Measurements from ENCODE around the gene PALB2.

The PALB2 gene

DNA sequence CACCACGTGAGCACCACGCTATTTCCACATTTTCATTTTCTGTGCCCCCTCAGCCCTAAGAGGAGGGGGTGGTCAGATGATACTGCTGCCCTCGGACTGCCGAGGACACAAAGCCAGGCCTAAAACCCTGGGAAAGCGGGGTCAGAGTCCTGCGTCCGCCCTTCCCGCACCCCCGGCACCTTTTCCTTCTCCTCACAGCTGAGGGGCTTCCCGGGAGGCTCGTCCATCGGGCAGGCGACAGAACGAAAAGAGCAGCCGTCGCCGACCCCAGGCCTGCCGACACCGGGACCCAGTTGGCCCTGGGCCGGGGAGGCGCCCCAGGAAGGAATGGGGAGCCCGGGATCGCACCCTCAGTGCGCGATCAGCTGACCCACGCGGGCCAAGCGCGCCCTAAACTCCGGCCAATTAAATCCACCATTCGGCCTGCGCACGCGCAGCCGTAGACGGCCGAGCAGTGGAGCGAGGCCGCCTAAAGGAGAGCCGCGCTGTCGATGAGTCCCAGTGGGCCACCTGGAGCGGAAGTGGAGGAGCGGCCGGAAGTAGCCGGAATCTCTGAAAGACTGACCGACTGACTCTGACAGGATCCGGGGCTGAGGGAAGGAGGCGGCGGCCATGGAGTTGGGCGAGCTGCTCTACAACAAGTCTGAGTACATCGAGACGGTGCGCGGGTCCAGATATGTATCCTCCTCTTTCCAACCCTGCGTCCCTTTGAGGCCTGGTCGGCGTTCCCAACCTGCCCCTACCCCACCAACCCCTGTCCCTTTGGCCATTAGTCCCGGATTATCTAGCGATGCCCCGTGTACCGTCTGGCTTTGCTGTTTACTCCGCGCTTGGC lies at the start of gene PALB2, which contains the start of gene DCTN5:
Gene PALB2 (minus strand): TSS at position 380 of the 835 bp plus-strand sequence. CDS start 153 bp downstream, at position 227.
Gene DCTN5 (plus strand): TSS at position 536 of the 835 bp plus-strand sequence. CDS start 77 bp downstream, at position 613.
- DNase-seq, result peak; percentile 96

- no peak for DNase-seq
Observed at GRCh38 chr16:23689442-23690187, 48.5 kb upstream of the PALB2 start.

- no peak for DNase-seq
Observed at GRCh38 chr16:23687034-23687808, 46.1 kb upstream of the PALB2 start.

DNA sequence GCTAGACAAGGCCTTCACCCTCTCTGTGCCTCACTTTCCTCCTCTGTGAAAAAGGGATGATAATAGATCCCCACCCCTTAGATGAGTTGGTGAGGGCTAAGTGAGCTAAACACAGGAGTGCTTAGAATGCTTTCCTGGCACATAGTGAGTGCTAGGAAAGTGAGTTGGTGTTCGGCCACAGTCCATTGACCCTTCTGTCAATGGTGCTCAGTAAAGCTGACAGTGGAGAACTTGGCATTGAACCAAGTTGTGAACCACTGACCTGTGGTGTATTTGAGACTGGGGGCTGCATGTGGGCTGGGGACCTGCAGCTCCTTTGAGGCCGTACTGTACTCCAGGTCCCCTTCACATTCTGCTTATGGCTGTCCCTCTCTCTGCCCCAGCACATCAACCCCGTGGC lies 42.4 kb upstream of the PALB2 start:
- DNase-seq, result no peak

GRCh38 chr16:23682181-23682580 lies 41.1 kb upstream of the PALB2 start:
- DNase-seq, result no peak

DNA sequence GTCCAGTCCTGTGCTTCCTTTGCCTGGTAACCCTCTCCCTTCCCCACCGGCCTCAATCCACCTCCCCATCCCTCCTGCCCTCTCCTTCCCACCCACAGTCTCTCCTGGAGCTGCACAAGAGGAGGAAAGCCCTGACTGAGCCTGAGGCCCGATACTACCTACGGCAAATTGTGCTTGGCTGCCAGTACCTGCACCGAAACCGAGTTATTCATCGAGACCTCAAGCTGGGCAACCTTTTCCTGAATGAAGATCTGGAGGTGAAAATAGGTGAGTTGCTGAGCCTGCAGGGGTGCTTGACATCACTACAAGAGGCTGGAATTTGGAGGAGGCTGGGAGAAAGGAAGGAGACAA lies 38.9 kb upstream of the PALB2 start:
- no peak for DNase-seq

DNA sequence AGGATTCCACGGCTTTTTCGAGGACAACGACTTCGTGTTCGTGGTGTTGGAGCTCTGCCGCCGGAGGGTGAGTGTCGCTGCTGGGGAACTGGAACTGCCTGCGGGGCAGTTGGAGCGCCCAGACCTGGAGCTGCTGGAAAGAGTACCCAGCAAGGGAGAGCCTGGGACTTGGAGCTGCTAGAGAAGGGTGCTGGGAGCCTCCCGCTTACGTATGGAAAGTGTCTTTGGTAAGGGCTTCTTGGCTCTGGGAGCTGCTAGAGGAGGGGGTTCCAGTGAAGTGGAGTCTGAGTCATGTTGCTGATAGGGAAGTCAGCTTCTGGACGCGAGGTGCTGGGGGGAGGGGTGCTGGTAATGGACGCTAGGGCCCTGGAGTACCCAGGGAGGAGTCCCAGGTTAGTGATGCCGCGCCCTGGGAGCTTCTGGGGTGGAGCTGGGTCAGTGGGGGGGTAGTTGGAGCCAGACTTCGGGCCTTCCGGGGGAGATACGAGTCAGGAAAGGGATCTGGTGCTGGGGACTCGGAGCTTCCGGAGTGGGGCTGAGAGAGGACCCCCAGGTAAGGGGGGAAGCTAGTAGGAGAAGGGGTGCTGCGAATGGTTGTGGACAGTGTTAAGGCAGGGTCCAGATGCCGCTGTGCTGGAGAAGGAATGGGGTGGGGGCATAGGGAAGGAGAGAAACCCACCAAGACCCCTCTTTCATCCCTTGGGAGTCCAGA lies 38.3 kb upstream of the PALB2 start:
- DNase-seq, result peak; percentile 45

GRCh38 chr16:23678430-23679273 lies 37.5 kb upstream of the PALB2 start, which contains the start of gene PLK1:
Gene PLK1, plus strand, starts transcription at chr16:23678889. Its CDS starts 44 bp downstream, at chr16:23678933.
- DNase-seq, result peak; percentile 93

GRCh38 chr16:23676924-23677480 lies 35.9 kb upstream of the PALB2 start:
- no peak for DNase-seq

GRCh38 chr16:23673971-23674614 lies 33.0 kb upstream of the PALB2 start:
- no peak for DNase-seq

- DNase-seq, result peak; percentile 93
Observed at GRCh38 chr16:23670137-23670776, 29.1 kb upstream of the PALB2 start.

DNA sequence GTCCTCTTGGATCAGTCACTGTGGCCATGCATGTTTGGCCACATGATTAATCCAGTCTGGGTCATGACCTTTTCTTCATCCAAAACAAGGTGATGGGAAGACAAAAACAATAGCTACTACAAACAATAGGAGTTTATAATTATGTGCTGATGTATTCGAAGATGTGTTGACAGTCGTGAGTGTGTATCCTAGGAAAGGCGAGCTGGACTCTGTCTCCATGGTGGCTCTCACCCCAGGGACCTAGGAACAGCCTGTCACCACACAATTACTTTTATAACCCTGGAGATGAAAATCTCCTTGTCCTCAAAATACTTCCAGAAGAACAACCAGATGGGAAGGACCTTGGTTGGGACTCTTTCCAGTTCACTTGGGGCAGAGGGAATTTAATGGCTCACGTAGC lies 27.8 kb upstream of the PALB2 start:
- no peak for DNase-seq

DNA sequence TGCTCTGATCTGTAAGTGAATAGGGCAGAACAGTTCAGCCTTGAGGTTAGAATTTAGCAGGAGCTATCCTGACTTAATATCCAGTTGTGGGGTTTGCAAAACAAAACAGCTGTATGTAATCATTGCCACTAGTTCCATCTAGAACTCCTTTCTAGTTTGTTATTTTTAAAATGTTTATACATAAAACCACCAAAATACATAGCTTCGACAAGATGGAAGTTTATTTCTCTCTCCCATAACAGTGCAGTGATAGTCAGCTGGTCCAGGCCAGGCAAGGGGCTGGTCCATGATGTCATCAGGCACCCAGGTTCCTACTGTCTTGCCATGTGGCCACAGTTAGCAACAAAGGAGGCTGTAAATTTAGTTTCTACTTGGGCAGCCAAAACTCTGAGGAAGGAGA lies 27.1 kb upstream of the PALB2 start:
- DNase-seq, result no peak

DNA sequence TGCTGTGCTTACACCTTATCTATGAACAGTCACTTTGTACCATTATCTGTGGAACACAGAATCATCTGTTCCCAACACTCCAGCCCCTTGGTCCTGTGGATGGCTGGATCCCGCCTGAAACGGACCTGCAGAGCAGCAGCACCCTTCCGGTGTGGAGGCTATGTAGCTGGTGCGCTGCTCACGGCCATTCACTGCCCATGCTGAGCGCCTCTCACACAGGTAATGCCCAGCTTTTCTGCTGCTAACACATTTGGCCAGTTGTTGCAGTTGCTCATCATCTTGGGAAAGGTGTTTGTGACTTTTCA lies 26.2 kb upstream of the PALB2 start:
- DNase-seq, result no peak

DNA sequence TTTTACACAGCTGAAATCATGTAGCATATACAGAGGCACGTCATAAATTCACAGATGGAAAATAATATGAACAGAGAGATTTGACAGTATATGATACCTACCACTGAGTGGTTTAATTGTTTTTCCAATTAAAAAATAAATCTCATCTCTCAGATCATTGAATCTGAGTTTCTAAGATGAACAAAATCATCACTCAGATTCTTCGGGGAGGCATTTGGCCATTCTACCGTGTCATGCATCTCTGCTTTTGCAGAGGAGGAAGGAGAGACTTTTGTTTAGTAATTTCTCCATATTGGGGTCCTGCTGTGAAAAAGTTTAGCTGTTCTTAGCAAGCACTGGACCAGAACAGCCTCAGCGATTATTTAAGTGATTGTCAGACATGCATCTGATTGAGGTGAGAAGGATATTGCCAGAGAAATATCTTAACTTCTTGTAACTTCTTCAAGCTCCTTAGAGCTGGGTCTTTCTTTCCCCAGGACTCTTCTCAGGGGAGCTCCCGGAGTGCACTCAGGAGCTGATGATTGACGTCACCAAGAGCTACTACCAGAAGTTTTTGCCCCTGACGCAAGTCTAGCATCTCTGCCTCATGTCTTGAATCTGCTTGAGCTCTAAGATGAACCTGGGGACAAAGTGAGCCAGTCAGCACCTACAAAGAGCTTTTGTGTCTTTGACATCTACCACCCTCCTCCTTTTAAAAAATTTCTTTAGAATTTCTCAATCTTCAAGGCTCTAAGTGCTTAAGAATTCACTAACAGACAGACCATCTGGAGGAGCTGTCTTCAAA lies 25.7 kb upstream of the PALB2 start:
- no peak for DNase-seq

DNA sequence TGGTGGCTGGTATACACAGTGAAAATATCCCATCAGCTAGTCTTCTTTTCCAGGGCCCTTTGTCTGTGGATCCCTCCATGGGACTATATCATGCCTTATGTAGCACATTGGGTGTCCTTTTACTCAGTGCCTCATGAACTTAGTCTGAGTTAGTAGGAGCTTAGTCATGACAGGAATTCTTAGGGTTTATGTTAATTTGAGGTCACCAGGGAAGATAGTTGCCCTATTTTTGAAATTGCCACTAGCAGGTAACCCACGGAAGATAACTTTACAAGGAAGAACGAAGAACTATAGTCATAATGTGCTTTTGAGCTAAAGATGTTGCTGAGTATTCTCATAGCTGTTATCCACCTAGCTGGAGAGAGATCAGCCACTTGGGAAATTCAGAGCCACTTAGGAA lies 22.8 kb upstream of the PALB2 start:
- DNase-seq, result peak; percentile 41

GRCh38 chr16:23651943-23652468 lies 10.9 kb upstream of the PALB2 start:
- DNase-seq, result peak; percentile 20

DNA sequence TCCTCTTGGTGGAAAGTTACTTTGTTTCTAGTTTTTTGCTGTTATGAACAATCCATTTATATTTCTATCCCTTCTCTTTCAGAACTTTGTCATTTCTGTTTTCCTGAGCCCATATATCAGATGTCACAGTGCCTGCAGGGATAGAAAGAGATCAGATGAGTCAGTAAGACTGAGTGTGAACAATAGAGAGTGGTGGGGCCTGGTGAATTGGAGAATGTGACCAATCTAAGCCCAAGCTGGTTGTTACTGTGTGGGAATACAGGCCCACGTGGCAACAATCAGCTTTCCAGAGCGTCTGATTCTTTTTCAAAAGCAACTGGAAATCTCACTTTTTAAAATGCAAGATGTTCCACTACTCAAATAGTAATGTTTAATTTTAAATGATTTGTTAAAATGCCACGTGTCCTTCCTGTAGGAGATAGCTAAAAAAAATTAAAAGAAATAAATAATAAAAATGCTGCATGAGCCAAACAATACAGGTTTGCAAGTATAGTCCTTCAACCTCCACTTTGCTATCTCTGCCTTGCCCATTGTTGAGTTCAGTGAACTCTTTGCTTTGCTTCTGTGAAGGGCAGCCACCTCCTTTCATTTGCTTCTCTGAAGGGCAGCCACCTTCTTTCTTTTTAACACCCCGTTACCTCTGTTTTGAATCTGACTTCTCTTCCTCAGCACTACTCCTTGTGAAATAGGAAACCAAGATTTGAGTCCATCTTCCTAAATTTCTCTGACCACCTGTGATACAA lies 9.7 kb upstream of the PALB2 start:
- DNase-seq, result peak; percentile 39
